Measurements from ENCODE around the gene USP4. TPM values are rescaled to one million over a fixed set of nuclear protein-coding genes. Genes with fewer than 3 reads are reported as not detected.
A peak's percentile ranks its signal among the peaks of the same experiment; 100 is the strongest.

USP4 gene
- total and polyA plus RNA-seq, 2 of the 13 experiments (the other 11 are each of a cell fraction or from before 2014, with no cell fraction given) = 9.2 to 20.8 TPM

DNA sequence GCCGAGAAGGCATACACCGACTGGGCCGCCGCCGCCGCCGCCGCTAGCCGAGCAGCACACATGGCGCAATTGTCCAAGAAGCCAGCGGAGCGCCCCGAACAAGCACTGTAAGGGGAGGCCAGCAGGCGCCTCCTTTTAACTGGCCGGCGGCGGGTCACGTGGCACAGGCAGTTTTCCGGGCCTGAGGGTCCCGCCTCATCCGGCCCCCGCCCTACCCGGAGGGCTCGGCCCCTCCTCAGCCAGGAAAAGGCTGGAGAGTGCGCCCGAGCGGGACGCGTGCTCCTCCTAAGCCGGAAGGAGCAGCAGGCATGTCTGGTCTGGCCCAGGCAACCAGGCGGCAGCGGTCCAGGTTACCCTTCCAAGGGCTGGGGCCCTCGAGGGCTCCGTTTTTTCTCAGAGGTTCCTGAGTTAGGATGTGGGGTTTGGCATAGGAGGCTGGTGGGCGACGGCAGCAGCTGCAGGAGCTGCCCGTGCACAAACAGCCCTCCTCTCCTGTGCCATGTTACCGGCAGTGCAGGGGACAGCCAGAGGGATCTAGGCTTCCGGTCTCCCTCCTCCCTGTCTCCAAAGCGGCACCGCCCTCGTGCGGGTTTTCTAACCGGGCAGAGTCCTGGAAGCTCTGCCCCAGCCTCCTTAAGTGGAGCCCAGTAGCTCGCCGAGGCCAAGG lies 18.5 kb upstream of the USP4 start, which contains the start of gene GPX1 (continued):
- TF ChIP-seq, protein P1, sequence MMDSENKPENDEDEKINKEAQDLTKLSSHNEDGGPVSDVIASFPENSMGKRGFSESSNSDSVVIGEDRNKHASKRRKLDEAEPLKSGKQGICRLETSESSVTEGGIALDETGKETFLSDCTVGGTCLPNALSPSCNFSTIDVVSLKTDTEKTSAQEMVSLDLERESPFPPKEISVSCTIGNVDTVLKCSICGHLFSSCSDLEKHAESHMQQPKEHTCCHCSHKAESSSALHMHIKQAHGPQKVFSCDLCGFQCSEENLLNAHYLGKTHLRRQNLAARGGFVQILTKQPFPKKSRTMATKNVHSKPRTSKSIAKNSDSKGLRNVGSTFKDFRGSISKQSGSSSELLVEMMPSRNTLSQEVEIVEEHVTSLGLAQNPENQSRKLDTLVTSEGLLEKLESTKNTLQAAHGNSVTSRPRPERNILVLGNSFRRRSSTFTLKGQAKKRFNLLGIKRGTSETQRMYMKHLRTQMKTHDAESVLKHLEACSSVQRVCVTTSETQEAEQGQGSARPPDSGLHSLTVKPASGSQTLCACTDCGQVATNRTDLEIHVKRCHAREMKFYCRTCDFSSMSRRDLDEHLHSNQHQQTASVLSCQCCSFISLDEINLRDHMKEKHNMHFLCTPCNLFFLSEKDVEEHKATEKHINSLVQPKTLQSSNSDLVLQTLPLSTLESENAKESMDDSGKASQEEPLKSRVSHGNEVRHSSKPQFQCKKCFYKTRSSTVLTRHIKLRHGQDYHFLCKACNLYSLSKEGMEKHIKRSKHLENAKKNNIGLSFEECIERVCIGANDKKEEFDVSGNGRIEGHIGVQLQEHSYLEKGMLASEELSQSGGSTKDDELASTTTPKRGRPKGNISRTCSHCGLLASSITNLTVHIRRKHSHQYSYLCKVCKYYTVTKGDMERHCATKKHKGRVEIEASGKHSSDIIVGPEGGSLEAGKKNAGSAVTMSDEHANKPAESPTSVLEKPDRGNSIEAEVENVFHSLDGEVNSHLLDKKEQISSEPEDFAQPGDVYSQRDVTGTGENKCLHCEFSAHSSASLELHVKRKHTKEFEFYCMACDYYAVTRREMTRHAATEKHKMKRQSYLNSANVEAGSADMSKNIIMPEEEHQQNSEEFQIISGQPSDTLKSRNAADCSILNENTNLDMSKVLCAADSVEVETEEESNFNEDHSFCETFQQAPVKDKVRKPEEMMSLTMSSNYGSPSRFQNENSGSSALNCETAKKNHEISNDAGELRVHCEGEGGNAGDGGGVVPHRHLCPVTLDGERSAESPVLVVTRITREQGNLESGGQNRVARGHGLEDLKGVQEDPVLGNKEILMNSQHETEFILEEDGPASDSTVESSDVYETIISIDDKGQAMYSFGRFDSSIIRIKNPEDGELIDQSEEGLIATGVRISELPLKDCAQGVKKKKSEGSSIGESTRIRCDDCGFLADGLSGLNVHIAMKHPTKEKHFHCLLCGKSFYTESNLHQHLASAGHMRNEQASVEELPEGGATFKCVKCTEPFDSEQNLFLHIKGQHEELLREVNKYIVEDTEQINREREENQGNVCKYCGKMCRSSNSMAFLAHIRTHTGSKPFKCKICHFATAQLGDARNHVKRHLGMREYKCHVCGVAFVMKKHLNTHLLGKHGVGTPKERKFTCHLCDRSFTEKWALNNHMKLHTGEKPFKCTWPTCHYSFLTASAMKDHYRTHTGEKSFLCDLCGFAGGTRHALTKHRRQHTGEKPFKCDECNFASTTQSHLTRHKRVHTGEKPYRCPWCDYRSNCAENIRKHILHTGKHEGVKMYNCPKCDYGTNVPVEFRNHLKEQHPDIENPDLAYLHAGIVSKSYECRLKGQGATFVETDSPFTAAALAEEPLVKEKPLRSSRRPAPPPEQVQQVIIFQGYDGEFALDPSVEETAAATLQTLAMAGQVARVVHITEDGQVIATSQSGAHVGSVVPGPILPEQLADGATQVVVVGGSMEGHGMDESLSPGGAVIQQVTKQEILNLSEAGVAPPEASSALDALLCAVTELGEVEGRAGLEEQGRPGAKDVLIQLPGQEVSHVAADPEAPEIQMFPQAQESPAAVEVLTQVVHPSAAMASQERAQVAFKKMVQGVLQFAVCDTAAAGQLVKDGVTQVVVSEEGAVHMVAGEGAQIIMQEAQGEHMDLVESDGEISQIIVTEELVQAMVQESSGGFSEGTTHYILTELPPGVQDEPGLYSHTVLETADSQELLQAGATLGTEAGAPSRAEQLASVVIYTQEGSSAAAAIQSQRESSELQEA (CRISPR knock-in tag; IDR thresholded peaks at IDR 0.05; ENCODE audit: not compliant biosample characterization) = peak; percentile 14
- TF ChIP-seq NAIF1 (CRISPR knock-in tag; IDR thresholded peaks at IDR 0.05; ENCODE audit: borderline replicate concordance) = peak; percentile 68; the same call in 1 of the 2 replicates
- peak; percentile 86 for TF ChIP-seq POLR2A (IDR thresholded peaks at IDR 0.05; ENCODE audit: insufficient read depth in 1 of 2, low read depth in 2 of 2, low read length in 2 of 2)
- TF ChIP-seq JDP2 (CRISPR knock-in tag; IDR thresholded peaks at IDR 0.05; ENCODE audit: borderline replicate concordance) = no peak
- TF ChIP-seq, protein P2, sequence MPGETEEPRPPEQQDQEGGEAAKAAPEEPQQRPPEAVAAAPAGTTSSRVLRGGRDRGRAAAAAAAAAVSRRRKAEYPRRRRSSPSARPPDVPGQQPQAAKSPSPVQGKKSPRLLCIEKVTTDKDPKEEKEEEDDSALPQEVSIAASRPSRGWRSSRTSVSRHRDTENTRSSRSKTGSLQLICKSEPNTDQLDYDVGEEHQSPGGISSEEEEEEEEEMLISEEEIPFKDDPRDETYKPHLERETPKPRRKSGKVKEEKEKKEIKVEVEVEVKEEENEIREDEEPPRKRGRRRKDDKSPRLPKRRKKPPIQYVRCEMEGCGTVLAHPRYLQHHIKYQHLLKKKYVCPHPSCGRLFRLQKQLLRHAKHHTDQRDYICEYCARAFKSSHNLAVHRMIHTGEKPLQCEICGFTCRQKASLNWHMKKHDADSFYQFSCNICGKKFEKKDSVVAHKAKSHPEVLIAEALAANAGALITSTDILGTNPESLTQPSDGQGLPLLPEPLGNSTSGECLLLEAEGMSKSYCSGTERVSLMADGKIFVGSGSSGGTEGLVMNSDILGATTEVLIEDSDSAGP (CRISPR knock-in tag; IDR thresholded peaks at IDR 0.05; ENCODE audit: borderline replicate concordance) = peak; percentile 83; the same call in 1 of the 2 replicates
- TF ChIP-seq U2AF2 (IDR thresholded peaks at IDR 0.05; ENCODE audit: low read depth, low read length) = no peak
- TF ChIP-seq, protein P3, sequence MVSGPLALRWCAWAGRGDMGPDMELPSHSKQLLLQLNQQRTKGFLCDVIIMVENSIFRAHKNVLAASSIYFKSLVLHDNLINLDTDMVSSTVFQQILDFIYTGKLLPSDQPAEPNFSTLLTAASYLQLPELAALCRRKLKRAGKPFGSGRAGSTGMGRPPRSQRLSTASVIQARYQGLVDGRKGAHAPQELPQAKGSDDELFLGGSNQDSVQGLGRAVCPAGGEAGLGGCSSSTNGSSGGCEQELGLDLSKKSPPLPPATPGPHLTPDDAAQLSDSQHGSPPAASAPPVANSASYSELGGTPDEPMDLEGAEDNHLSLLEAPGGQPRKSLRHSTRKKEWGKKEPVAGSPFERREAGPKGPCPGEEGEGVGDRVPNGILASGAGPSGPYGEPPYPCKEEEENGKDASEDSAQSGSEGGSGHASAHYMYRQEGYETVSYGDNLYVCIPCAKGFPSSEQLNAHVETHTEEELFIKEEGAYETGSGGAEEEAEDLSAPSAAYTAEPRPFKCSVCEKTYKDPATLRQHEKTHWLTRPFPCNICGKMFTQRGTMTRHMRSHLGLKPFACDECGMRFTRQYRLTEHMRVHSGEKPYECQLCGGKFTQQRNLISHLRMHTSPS (CRISPR knock-in tag; IDR thresholded peaks at IDR 0.05; ENCODE audit: low read depth) = peak; percentile 40
- TF ChIP-seq MXI1 (IDR thresholded peaks at IDR 0.05; ENCODE audit: borderline replicate concordance, low read depth, low read length) = peak; percentile 90; the same call in 2 of the 3 replicates
- peak; percentile 78 for TF ChIP-seq KDM3A (CRISPR knock-in tag; IDR thresholded peaks at IDR 0.05; ENCODE audit: low read depth)
- TF ChIP-seq ZNF460 (CRISPR knock-in tag; IDR thresholded peaks at IDR 0.05; ENCODE audit: borderline replicate concordance) = peak; percentile 37; the same call in 1 of the 2 replicates
- no peak for TF ChIP-seq ZNF296 (CRISPR knock-in tag; conservative IDR thresholded peaks at IDR 0.05)
- TF ChIP-seq ZNF484 (CRISPR knock-in tag; IDR thresholded peaks at IDR 0.05; ENCODE audit: borderline replicate concordance, low read depth) = no peak
- TF ChIP-seq, protein P4, sequence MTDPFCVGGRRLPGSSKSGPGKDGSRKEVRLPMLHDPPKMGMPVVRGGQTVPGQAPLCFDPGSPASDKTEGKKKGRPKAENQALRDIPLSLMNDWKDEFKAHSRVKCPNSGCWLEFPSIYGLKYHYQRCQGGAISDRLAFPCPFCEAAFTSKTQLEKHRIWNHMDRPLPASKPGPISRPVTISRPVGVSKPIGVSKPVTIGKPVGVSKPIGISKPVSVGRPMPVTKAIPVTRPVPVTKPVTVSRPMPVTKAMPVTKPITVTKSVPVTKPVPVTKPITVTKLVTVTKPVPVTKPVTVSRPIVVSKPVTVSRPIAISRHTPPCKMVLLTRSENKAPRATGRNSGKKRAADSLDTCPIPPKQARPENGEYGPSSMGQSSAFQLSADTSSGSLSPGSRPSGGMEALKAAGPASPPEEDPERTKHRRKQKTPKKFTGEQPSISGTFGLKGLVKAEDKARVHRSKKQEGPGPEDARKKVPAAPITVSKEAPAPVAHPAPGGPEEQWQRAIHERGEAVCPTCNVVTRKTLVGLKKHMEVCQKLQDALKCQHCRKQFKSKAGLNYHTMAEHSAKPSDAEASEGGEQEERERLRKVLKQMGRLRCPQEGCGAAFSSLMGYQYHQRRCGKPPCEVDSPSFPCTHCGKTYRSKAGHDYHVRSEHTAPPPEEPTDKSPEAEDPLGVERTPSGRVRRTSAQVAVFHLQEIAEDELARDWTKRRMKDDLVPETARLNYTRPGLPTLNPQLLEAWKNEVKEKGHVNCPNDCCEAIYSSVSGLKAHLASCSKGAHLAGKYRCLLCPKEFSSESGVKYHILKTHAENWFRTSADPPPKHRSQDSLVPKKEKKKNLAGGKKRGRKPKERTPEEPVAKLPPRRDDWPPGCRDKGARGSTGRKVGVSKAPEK (CRISPR knock-in tag; IDR thresholded peaks at IDR 0.05; ENCODE audit: borderline replicate concordance) = 0 out of 2 replicates have a peak, but pooled peaks have one; percentile 38

Measured in HepG2 (cell line).